K562 (cell line): ENCODE data around the gene GNRH2. TPM values are rescaled to one million over a fixed set of nuclear protein-coding genes. Genes with fewer than 3 reads are reported as not detected.

Experiments used
- ATAC-seq: fragments of 200-7000 bp; cut with Tn5 transposase; 3 replicates; pipeline ENCODE4 v1.9.1; 2020; ENCODE audit warnings: moderate library complexity
- BruUV-seq: library from RNA; stranded (reverse); fragments of 400-500 nt; replicated peaks from 2 replicates; lab custom pipeline; 2021; lab: Mats Ljungman, UMichigan
- CTCF ChIA-PET: fragments of 300-600 bp; formaldehyde crosslinking; extraction: SDS; loops from one replicate; lab custom pipeline; 2021; ENCODE audit warnings: low intra/inter-chr PET ratio; lab: Yijun Ruan, JAX
- POLR2A ChIA-PET: fragments of 300-600, 350-650 bp; sonication (Branson Sonifier 250); formaldehyde crosslinking; extraction: SDS; loops from one replicate; lab custom pipeline; 2021; ENCODE audit warnings: antibody characterized with exemption, inconsistent platforms; lab: Yijun Ruan, JAX
- DNase-seq, 4 experiments: peaks; one replicate each; pipeline versions ENCODE4 v3.0.0 to v3.0.0-alpha.2; 2011 to 2018; ENCODE audit warnings: low spot score in 3 of 4, mixed read lengths in 3 of 4; ENCODE audit errors: extremely low read depth in 1 of 4
- FAIRE-seq: peaks from 2 replicates; lab custom pipeline; 2011; peaks lifted over from hg19 to GRCh38; lab: Jason Lieb, UNC
- H2AFZ ChIP-seq: 2 replicates; pipeline ENCODE4 v1.6.0; 2011; ENCODE audit warnings: low read depth, low read length, control low read depth, inconsistent platforms
- H3K27ac ChIP-seq: fragments of 200-600 bp; 3 replicates; pipeline ENCODE4 v1.8.0; 2011; ENCODE audit warnings: low read depth, mild to moderate bottlenecking, control low read depth, inconsistent platforms, low read length, moderate library complexity, mixed read lengths; ENCODE audit errors: extremely low read depth
- H3K27me3 ChIP-seq, 2 experiments: fragments of 300-600 bp in 1 of 2; 2 replicates in 1 of 2; 3 replicates in 1 of 2; pipeline versions ENCODE4 v1.6.0 to v1.8.0; 2011; ENCODE audit warnings: inconsistent platforms in 2 of 2, low read length in 2 of 2, mild to moderate bottlenecking in 1 of 2, mixed read lengths in 1 of 2, moderate library complexity in 1 of 2; ENCODE audit not compliant: control insufficient read depth in 2 of 2, insufficient read depth in 2 of 2
- H3K36me3 ChIP-seq: fragments of 300-600 bp; 3 replicates; pipeline ENCODE4 v1.8.0; 2011; ENCODE audit warnings: mild to moderate bottlenecking, low read length, inconsistent platforms; ENCODE audit not compliant: control insufficient read depth, insufficient read depth
- H3K4me1 ChIP-seq, 2 experiments: fragments of 200-600 bp in 1 of 2; replicated peaks in 1 of 2; 2 replicates in 1 of 2; 3 replicates in 1 of 2; pipeline versions ENCODE4 v1.5.1 to v1.8.0; 2011; ENCODE audit warnings: inconsistent platforms in 2 of 2, low read length in 2 of 2, mild to moderate bottlenecking in 1 of 2, mixed read lengths in 1 of 2, moderate library complexity in 1 of 2; ENCODE audit not compliant: control insufficient read depth in 2 of 2, insufficient read depth in 2 of 2
- H3K4me2 ChIP-seq: 2 replicates; pipeline ENCODE4 v1.6.1; 2011; ENCODE audit warnings: low read length, control low read depth, inconsistent platforms, mixed read lengths; ENCODE audit not compliant: insufficient read depth
- H3K4me3 ChIP-seq: fragments of 200-600 bp; sonication (generic), shearing (Covaris generic); 2 replicates; pipeline ENCODE4 v1.5.1; 2016; ENCODE audit warnings: control low read depth, inconsistent platforms
- H3K79me2 ChIP-seq: fragments of 200-600 bp; 3 replicates; pipeline ENCODE4 v1.8.0; 2011; ENCODE audit warnings: low read length, inconsistent platforms; ENCODE audit not compliant: control insufficient read depth, insufficient read depth
- H3K9ac ChIP-seq, 2 experiments: 2 replicates each; pipeline versions ENCODE4 v1.6.0 to v1.6.1; 2011; ENCODE audit warnings: low read depth in 2 of 2, low read length in 2 of 2, control low read depth in 1 of 2, inconsistent platforms in 1 of 2, mild to moderate bottlenecking in 1 of 2, mixed read lengths in 1 of 2; ENCODE audit not compliant: insufficient read depth in 1 of 2
- H3K9me1 ChIP-seq: one replicate; pipeline ENCODE4 v1.6.0; 2011; ENCODE audit warnings: inconsistent platforms, mild to moderate bottlenecking, low read length, moderate library complexity; ENCODE audit not compliant: control insufficient read depth, insufficient read depth
- H3K9me3 ChIP-seq: replicated peaks from 2 replicates; pipeline ENCODE4 v1.5.1; 2011; ENCODE audit warnings: low read depth, low read length, inconsistent platforms; ENCODE audit not compliant: control insufficient read depth, insufficient read depth
- H4K20me1 ChIP-seq: replicated peaks from 2 replicates; pipeline ENCODE4 v1.6.1; 2011; ENCODE audit warnings: low read length, inconsistent platforms, mixed read lengths; ENCODE audit not compliant: control insufficient read depth, insufficient read depth
- CBX8 ChIP-seq: fragments of 200-600 bp; sonication (generic); IDR thresholded peaks from 2 replicates; pipeline ENCODE4 v1.6.1; 2012; ENCODE audit warnings: borderline replicate concordance, mixed run types, low read depth, mild to moderate bottlenecking, moderate library complexity, mixed read lengths, low read length, control low read depth, inconsistent platforms; ENCODE audit not compliant: poor library complexity, severe bottlenecking; ENCODE audit errors: extremely low read depth
- CEBPB ChIP-seq: fragments of 450-650 bp; IDR thresholded peaks from 2 replicates; pipeline ENCODE4 v1.6.1; 2016; ENCODE audit warnings: missing genetic modification characterization, missing compliant biosample characterization
- PTTG1 ChIP-seq: fragments of 450-650 bp; IDR thresholded peaks from 2 replicates; pipeline ENCODE4 v1.6.1; 2016; ENCODE audit warnings: low read depth, mild to moderate bottlenecking, missing genetic modification characterization, missing compliant biosample characterization
- ZBTB7A ChIP-seq: IDR thresholded peaks from 2 replicates; pipeline ENCODE4 v1.6.1; 2011; ENCODE audit warnings: low read depth, mild to moderate bottlenecking, low read length, moderate library complexity, borderline replicate concordance; ENCODE audit not compliant: control insufficient read depth
- WGBS: fragments of 100-300 bp; shearing (Covaris generic); methylation state at CpG from one replicate; pipeline ENCODE4 v1.1.6; 2016; ENCODE audit warnings: low coverage, mixed read lengths; ENCODE audit not compliant: insufficient coverage; ENCODE audit errors: missing lambda C conversion rate; 5-methylcytosine and 5-hydroxymethylcytosine counted together
- in situ Hi-C: fragments of 300-500 bp; cut with MboI; formaldehyde crosslinking; loops from 4 replicates; pipeline ENCODE4 v1.15.0; 2018; ENCODE audit warnings: inconsistent platforms, mixed read lengths
- intact Hi-C: fragments of 100-400 bp; cut with micrococcal nuclease; formaldehyde crosslinking; loops from 2 replicates; pipeline ENCODE4 v1.14.2; 2022
- polyA plus RNA-seq, 8 experiments: library from polyadenylated mRNA; depleted of rRNA in 4 of 8; stranded (reverse) in 5 of 8; unstranded in 3 of 8; fragments of >200 nt; fragmentation: Nextera tagmentation in 2 of 8; fragmentation: Illumina TruSeq in 1 of 8; extraction: Ambion mirVana in 2 of 8; extraction: Trizol in 1 of 8; gene quantifications; 2 replicates each; pipeline versions ENCODE4 v1.2.1 to v1.2.3, GENCODE V29; 2011 to 2014; ENCODE audit warnings: inconsistent platforms in 1 of 8, missing spikeins in 1 of 8
- total RNA-seq, 7 experiments: library from RNA; depleted of rRNA in 6 of 7; stranded (reverse); fragments of >200 nt in 6 of 7; fragmentation: Illumina TruSeq in 2 of 7; extraction: Trizol in 2 of 7; gene quantifications; 2 replicates each; pipeline versions ENCODE4 v1.2.1 to v1.2.3, GENCODE V29; 2011 to 2021; ENCODE audit warnings: low replicate concordance in 1 of 7
- TF ChIP-seq, protein P1 (sequence below): fragments of 450-650 bp; formaldehyde crosslinking; IDR thresholded peaks from 2 replicates; pipeline ENCODE4 v1.4.0; 2020; ENCODE audit warnings: mild to moderate bottlenecking, moderate library complexity

The GNRH2 gene
- total and polyA plus RNA-seq, 9 of the 15 experiments (the other 6 are each of a cell fraction or from before 2014, with no cell fraction given) = 0.11 to 0.50 (median 0.24) TPM; not detected in 5

DNA sequence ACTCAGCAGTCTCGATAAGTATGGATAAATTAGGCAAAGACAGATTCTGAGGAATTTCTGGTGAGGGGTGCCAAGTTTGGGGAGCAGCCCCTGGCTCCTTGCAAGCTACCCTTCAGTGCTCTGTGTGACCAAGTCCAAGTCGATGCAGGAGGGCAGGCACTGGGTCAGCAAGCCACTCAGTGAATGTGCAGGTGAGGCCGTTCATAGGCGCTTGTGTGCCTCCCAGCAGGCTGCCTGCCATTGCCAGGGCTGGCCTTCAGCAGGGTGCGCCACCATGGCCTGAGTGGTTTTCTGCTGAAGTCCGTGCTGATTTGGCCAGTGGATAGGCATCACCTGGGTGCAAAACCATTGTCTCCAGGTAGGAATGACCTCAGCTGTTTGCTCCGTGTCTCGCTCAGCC, 3.3 kb upstream of the GNRH2 start:
- no TSS peak for BruUV-seq

More for the DNA sequence above, 3.3 kb upstream of the GNRH2 start:
- no peak for DNase-seq
- TF ChIP-seq ZBTB7A (no peak), CEBPB (no peak), CBX8 (no peak), PTTG1 (tag) (no peak)
- TF ChIP-seq, protein P1, sequence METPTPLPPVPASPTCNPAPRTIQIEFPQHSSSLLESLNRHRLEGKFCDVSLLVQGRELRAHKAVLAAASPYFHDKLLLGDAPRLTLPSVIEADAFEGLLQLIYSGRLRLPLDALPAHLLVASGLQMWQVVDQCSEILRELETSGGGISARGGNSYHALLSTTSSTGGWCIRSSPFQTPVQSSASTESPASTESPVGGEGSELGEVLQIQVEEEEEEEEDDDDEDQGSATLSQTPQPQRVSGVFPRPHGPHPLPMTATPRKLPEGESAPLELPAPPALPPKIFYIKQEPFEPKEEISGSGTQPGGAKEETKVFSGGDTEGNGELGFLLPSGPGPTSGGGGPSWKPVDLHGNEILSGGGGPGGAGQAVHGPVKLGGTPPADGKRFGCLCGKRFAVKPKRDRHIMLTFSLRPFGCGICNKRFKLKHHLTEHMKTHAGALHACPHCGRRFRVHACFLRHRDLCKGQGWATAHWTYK (CRISPR knock-in tag) = no peak
- intact Hi-C loops (no loop called here), in situ Hi-C loops (no loop called here)
- FAIRE-seq = no peak
- Histone ChIP-seq H3K4me3 (no peak overlapping the region), H3K27me3 (no peaks in the 10 kb centered on the region), H3K36me3 (peaks cover 59% of the 10 kb centered on the region; the same call in 2 of the 3 replicates), H3K79me2 (no peaks in the 10 kb centered on the region), H3K9me3 (no peaks in the 10 kb centered on the region), H4K20me1 (no peaks in the 10 kb centered on the region), H3K4me2 (no peak overlapping the region), H3K9ac (no peak overlapping the region), H2AFZ (no peak overlapping the region), H3K9me1 (no peaks in the 10 kb centered on the region), H3K27ac (no peak overlapping the region), H3K4me1 (peaks cover 10 to 13% of the 10 kb centered on the region in 2 experiments; a peak in 4 of 5 replicates)
- ATAC-seq = no peak
- ChIA-PET POLR2A (interaction anchor here (0.5 kb wide), 1 partner anchor 120 kb away, joined by 3 read pairs; no protein-coding TSS in a partner anchor), CTCF (no interaction called here)
- 91% methylated on average over 5 of the region's 8 CpGs for WGBS
